WTC11 (cell line): ENCODE data around the gene FLYWCH2. TPM values are rescaled to one million over a fixed set of nuclear protein-coding genes. Genes with fewer than 3 reads are reported as not detected.

ENCODE experiments used
- ATAC-seq: fragments of 200-7000 bp; cut with Tn5 transposase; 2 replicates; pipeline ENCODE4 v1.10.0; 2021; ENCODE audit warnings: mild to moderate bottlenecking, moderate library complexity
- CTCF ChIA-PET: fragments of 300-600 bp; sonication (Branson Sonifier 250); formaldehyde crosslinking; loops from one replicate; lab custom pipeline; 2021; ENCODE audit warnings: antibody characterized with exemption; lab: Charles Lee
- POLR2A ChIA-PET: fragments of 350-600 bp; sonication (Branson Sonifier 250); formaldehyde crosslinking; loops from one replicate; lab custom pipeline; 2021; ENCODE audit warnings: antibody characterized with exemption; lab: Charles Lee
- DNase-seq: peaks from one replicate; pipeline ENCODE4 v3.0.0; 2021; ENCODE audit warnings: low spot score
- H3K27ac Mint-ChIP-seq: 2 replicates; pipeline ENCODE4 v1.8.0; 2021; ENCODE audit warnings: mixed read lengths
- H3K27me3 Mint-ChIP-seq: 2 replicates; pipeline ENCODE4 v1.8.0; 2021; ENCODE audit warnings: low read depth, mild to moderate bottlenecking, moderate library complexity, mixed read lengths
- H3K36me3 Mint-ChIP-seq: 2 replicates; pipeline ENCODE4 v1.8.0; 2021; ENCODE audit warnings: mixed read lengths
- H3K4me1 Mint-ChIP-seq: 2 replicates; pipeline ENCODE4 v1.8.0; 2022; ENCODE audit warnings: mixed read lengths
- H3K4me3 Mint-ChIP-seq: 2 replicates; pipeline ENCODE4 v1.8.0; 2021; ENCODE audit warnings: mild to moderate bottlenecking, moderate library complexity, mixed read lengths
- H3K9me3 Mint-ChIP-seq: 2 replicates; pipeline ENCODE4 v1.8.0; 2021; ENCODE audit warnings: mixed read lengths
- CDX4 ChIP-seq: fragments of 250-450 bp; sonication (Bioruptor Pico); IDR thresholded peaks from 2 replicates; pipeline ENCODE4 v1.9.0; 2021; ENCODE audit warnings: moderate library complexity, mild to moderate bottlenecking, inconsistent platforms, borderline replicate concordance
- CREB1 ChIP-seq: sonication (generic); formaldehyde crosslinking; IDR thresholded peaks from 2 replicates; pipeline ENCODE4 v1.8.0; 2023; ENCODE audit warnings: mild to moderate bottlenecking, missing genetic modification reagents
- CTCF ChIP-seq: fragments of 200-600 bp; IDR thresholded peaks from 2 replicates; pipeline ENCODE4 v1.8.0; 2022; ENCODE audit warnings: antibody characterized with exemption
- E2F5 ChIP-seq: sonication (generic); formaldehyde crosslinking; IDR thresholded peaks from 2 replicates; pipeline ENCODE4 v1.8.1; 2022; ENCODE audit warnings: mild to moderate bottlenecking, moderate library complexity, missing genetic modification reagents
- HMGXB4 ChIP-seq: sonication (generic); formaldehyde crosslinking; IDR thresholded peaks from 2 replicates; pipeline ENCODE4 v1.8.1; 2023; ENCODE audit warnings: mild to moderate bottlenecking, moderate library complexity, missing genetic modification reagents
- NR2C2 ChIP-seq: sonication (generic); formaldehyde crosslinking; IDR thresholded peaks from 2 replicates; pipeline ENCODE4 v1.8.0; 2022; ENCODE audit warnings: mild to moderate bottlenecking, missing genetic modification reagents
- USF1 ChIP-seq: sonication (generic); formaldehyde crosslinking; IDR thresholded peaks from 2 replicates; pipeline ENCODE4 v1.8.0; 2022; ENCODE audit warnings: mild to moderate bottlenecking, missing genetic modification reagents
- USF2 ChIP-seq: sonication (generic); formaldehyde crosslinking; IDR thresholded peaks from 2 replicates; pipeline ENCODE4 v1.8.1; 2023; ENCODE audit warnings: mild to moderate bottlenecking, missing genetic modification reagents, moderate library complexity
- ZNF121 ChIP-seq: sonication (generic); formaldehyde crosslinking; IDR thresholded peaks from 2 replicates; pipeline ENCODE4 v1.8.0; 2023; ENCODE audit warnings: missing genetic modification reagents
- ZNF138 ChIP-seq: sonication (generic); formaldehyde crosslinking; conservative IDR thresholded peaks from 2 replicates; pipeline ENCODE4 v1.8.1; 2022; ENCODE audit warnings: mild to moderate bottlenecking, moderate library complexity, missing genetic modification reagents
- ZNF396 ChIP-seq: fragments of 250-450 bp; sonication (Bioruptor Pico); IDR thresholded peaks from 2 replicates; pipeline ENCODE4 v1.8.0; 2021; ENCODE audit warnings: mild to moderate bottlenecking, moderate library complexity, borderline replicate concordance
- total RNA-seq: library from RNA; stranded (reverse); gene quantifications from 3 replicates; pipeline ENCODE4 v1.2.3, GENCODE V29; 2021

The FLYWCH2 gene
- total RNA-seq, 1 experiment from 2014 or later = 20.7 TPM

GRCh38 chr16:2919511-2920255, 36.7 kb downstream of the FLYWCH2 start:
- peak; percentile 50; the same call in 1 of the 2 replicates for ATAC-seq
- CTCF ChIA-PET = interaction anchor here (0.9 to 4.9 kb wide), 9 partner anchors 8 to 112 kb away, joined by 3 to 31 read pairs (median 4); partner anchors contain the start of genes FLYWCH1 and FLYWCH2

More at GRCh38 chr16:2919511-2920255, 36.7 kb downstream of the FLYWCH2 start:
- POLR2A ChIA-PET = no interaction called here
- no peaks in the 10 kb centered on the region; the same call in 1 of the 2 replicates for H3K36me3 Mint-ChIP-seq
- H3K4me1 Mint-ChIP-seq = no peaks in the 10 kb centered on the region; the same call in 1 of the 2 replicates
- peak overlapping the region; percentile 72; the same call in 1 of the 2 replicates for H3K27ac Mint-ChIP-seq
- TF ChIP-seq NR2C2 (no peak), HMGXB4 (CRISPR knock-in tag) (no peak), CDX4 (CRISPR knock-in tag) (no peak), USF2 (CRISPR knock-in tag) (peak; percentile 63), CTCF (peak; percentile 93), E2F5 (CRISPR knock-in tag) (no peak), ZNF138 (CRISPR knock-in tag) (no peak), CREB1 (CRISPR knock-in tag) (no peak), USF1 (CRISPR knock-in tag) (0 out of 2 replicates have a peak, but pooled peaks have one; percentile 41), ZNF396 (CRISPR knock-in tag) (no peak), ZNF121 (CRISPR knock-in tag) (peak; percentile 94)
- no peaks in the 10 kb centered on the region for H3K27me3 Mint-ChIP-seq
- H3K9me3 Mint-ChIP-seq = no peaks in the 10 kb centered on the region
- peak; percentile 73 for DNase-seq
- H3K4me3 Mint-ChIP-seq = no peak overlapping the region
